HCT116 (cell line): ENCODE results near the gene EYA2. TPM values are rescaled to one million over a fixed set of nuclear protein-coding genes. Genes with fewer than 3 reads are reported as not detected.

Experiments
- ATAC-seq: fragments of 200-7000 bp; cut with Tn5 transposase; 2 replicates; pipeline ENCODE4 v1.9.1; 2020; ENCODE audit warnings: mild to moderate bottlenecking, moderate library complexity
- BruUV-seq: library from RNA; stranded (reverse); fragments of 400-500 nt; replicated peaks from 2 replicates; lab custom pipeline; 2021; lab: Mats Ljungman, UMichigan
- CTCF ChIA-PET: fragments of 300-600 bp; sonication (Branson Sonifier 250); formaldehyde crosslinking; loops from one replicate; lab custom pipeline; 2021; ENCODE audit warnings: antibody characterized with exemption; lab: Charles Lee
- POLR2A ChIA-PET: fragments of 300-600, 350-600 bp; sonication (Branson Sonifier 250); formaldehyde crosslinking; loops from one replicate; lab custom pipeline; 2021; ENCODE audit warnings: antibody characterized with exemption; lab: Charles Lee
- RAD21 ChIA-PET, 2 experiments: fragments of 300-600 bp; sonication (Branson Sonifier 250); formaldehyde crosslinking; loops; one replicate each; lab custom pipeline; 2023; ENCODE audit warnings: low total read pairs in 2 of 2; ENCODE audit not compliant: uncharacterized antibody in 2 of 2, unreplicated experiment in 2 of 2, low non-redundant PET in 1 of 2; lab: Charles Lee
- DNase-seq: peaks from one replicate; pipeline ENCODE4 v3.0.0-alpha.2; 2010; ENCODE audit warnings: low read depth, low spot score
- H2AFZ ChIP-seq: fragments of 200-600 bp; shearing (Covaris generic), sonication (generic); 2 replicates; pipeline ENCODE4 v1.6.1; 2017; ENCODE audit warnings: low read depth, mixed run types, mixed read lengths, antibody characterized with exemption, low read length; ENCODE audit not compliant: poor library complexity, severe bottlenecking
- H3K27ac ChIP-seq: 2 replicates; pipeline ENCODE4 v1.5.1; 2012; ENCODE audit warnings: low read depth, low read length
- H3K27me3 ChIP-seq: fragments of 200-600 bp; sonication (generic); 2 replicates; pipeline ENCODE4 v1.6.1; 2016; ENCODE audit warnings: mixed run types, low read length, mixed read lengths; ENCODE audit not compliant: insufficient read depth
- H3K36me3 ChIP-seq, 2 experiments: fragments of 200-500 bp in 1 of 2; fragments of 200-600 bp in 1 of 2; sonication (Bioruptor generic) in 1 of 2; sonication (generic) in 1 of 2; 2 replicates each; pipeline versions ENCODE4 v1.5.1 to v1.6.1; 2014 to 2016; ENCODE audit warnings: low read length in 2 of 2, inconsistent platforms in 1 of 2, mixed read lengths in 1 of 2, mixed run types in 1 of 2; ENCODE audit not compliant: insufficient read depth in 2 of 2, control insufficient read depth in 1 of 2
- H3K4me1 ChIP-seq, 2 experiments: fragments of 200-600 bp in 1 of 2; sonication (generic) in 1 of 2; 2 replicates each; pipeline versions ENCODE4 v1.5.1 to v1.6.1; 2012 to 2017; ENCODE audit warnings: low read length in 2 of 2, inconsistent platforms in 1 of 2, mild to moderate bottlenecking in 1 of 2, mixed read lengths in 1 of 2, mixed run types in 1 of 2, moderate library complexity in 1 of 2; ENCODE audit not compliant: insufficient read depth in 2 of 2, control insufficient read depth in 1 of 2
- H3K4me2 ChIP-seq: fragments of 200-600 bp; sonication (generic); 2 replicates; pipeline ENCODE4 v1.6.1; 2017; ENCODE audit warnings: mixed run types, low read length, mixed read lengths
- H3K4me3 ChIP-seq, 2 experiments: fragments of 200-600 bp in 1 of 2; sonication (generic) in 1 of 2; replicated peaks in 1 of 2; 2 replicates each; pipeline ENCODE4 v1.5.1; 2011 to 2016; ENCODE audit warnings: low read length in 2 of 2, control low read depth in 1 of 2, low read depth in 1 of 2, mild to moderate bottlenecking in 1 of 2, mixed read lengths in 1 of 2, mixed run types in 1 of 2
- H3K79me2 ChIP-seq: fragments of 200-600 bp; sonication (generic); 2 replicates; pipeline ENCODE4 v1.6.1; 2017; ENCODE audit warnings: mild to moderate bottlenecking, mixed run types, low read length, moderate library complexity, mixed read lengths; ENCODE audit not compliant: insufficient read depth
- H3K9ac ChIP-seq: fragments of 200-600 bp; sonication (generic); 2 replicates; pipeline ENCODE4 v1.6.1; 2016; ENCODE audit warnings: low read length, mixed read lengths
- H3K9me2 ChIP-seq: fragments of 200-600 bp; sonication (generic), shearing (Covaris generic); 2 replicates; pipeline ENCODE4 v1.6.1; 2017; ENCODE audit warnings: mixed run types, mild to moderate bottlenecking, moderate library complexity; ENCODE audit not compliant: insufficient read depth
- H3K9me3 ChIP-seq, 2 experiments: fragments of 200-500 bp in 1 of 2; fragments of 200-600 bp in 1 of 2; sonication (Bioruptor generic) in 1 of 2; sonication (generic) in 1 of 2; 2 replicates each; pipeline ENCODE4 v1.6.1; 2014 to 2017; ENCODE audit warnings: low read length in 2 of 2, mixed read lengths in 2 of 2, inconsistent platforms in 1 of 2, low read depth in 1 of 2, mild to moderate bottlenecking in 1 of 2, mixed run types in 1 of 2, moderate library complexity in 1 of 2; ENCODE audit not compliant: control insufficient read depth in 1 of 2, insufficient read depth in 1 of 2
- H4K20me1 ChIP-seq: fragments of 200-600 bp; sonication (generic), shearing (Covaris generic); 2 replicates; pipeline ENCODE4 v1.6.1; 2017; ENCODE audit warnings: mixed run types, mild to moderate bottlenecking, moderate library complexity; ENCODE audit not compliant: insufficient read depth
- CBX3 ChIP-seq: IDR thresholded peaks from 2 replicates; pipeline ENCODE4 v1.6.1; 2012; ENCODE audit warnings: low read depth
- EGR1 ChIP-seq: IDR thresholded peaks from 2 replicates; pipeline ENCODE4 v1.6.1; 2012; ENCODE audit warnings: low read depth
- ELF1 ChIP-seq: IDR thresholded peaks from 2 replicates; pipeline ENCODE4 v1.6.1; 2012; ENCODE audit warnings: low read depth, borderline replicate concordance
- EZH2phosphoT487 ChIP-seq: fragments of 200-600 bp; IDR thresholded peaks from 2 replicates; pipeline ENCODE4 v1.6.1; 2018; ENCODE audit warnings: antibody characterized with exemption, borderline replicate concordance
- FOSL1 ChIP-seq: IDR thresholded peaks from 2 replicates; pipeline ENCODE4 v1.6.1; 2012; ENCODE audit warnings: low read depth
- JUND ChIP-seq: IDR thresholded peaks from 2 replicates; pipeline ENCODE4 v1.6.1; 2012
- RAD21 ChIP-seq: IDR thresholded peaks from 2 replicates; pipeline ENCODE4 v1.6.1; 2012; ENCODE audit warnings: low read depth, mild to moderate bottlenecking
- REST ChIP-seq: IDR thresholded peaks from 2 replicates; pipeline ENCODE4 v1.6.1; 2012; ENCODE audit warnings: low read depth
- SRF ChIP-seq: IDR thresholded peaks from 2 replicates; pipeline ENCODE4 v1.6.1; 2012; ENCODE audit warnings: low read depth
- TCF7L2 ChIP-seq: IDR thresholded peaks from 2 replicates; pipeline ENCODE4 v1.7.0; 2011; ENCODE audit warnings: borderline replicate concordance, inconsistent platforms; ENCODE audit not compliant: insufficient read depth, insufficient read length; ENCODE audit errors: extremely low read depth
- ZBTB33 ChIP-seq: IDR thresholded peaks from 2 replicates; pipeline ENCODE4 v1.6.1; 2011; ENCODE audit warnings: mild to moderate bottlenecking, low read length, moderate library complexity; ENCODE audit not compliant: insufficient replicate concordance; ENCODE audit errors: extremely low read depth
- ZFX ChIP-seq: fragments of 450-650 bp; IDR thresholded peaks from 2 replicates; pipeline ENCODE4 v1.6.1; 2017
- ZNF274 ChIP-seq: fragments of 200-500 bp; sonication (Bioruptor generic); IDR thresholded peaks from 2 replicates; pipeline ENCODE4 v1.6.1; 2014; ENCODE audit warnings: mild to moderate bottlenecking, low read depth, low read length, inconsistent platforms
- intact Hi-C: fragments of 100-400 bp; cut with micrococcal nuclease; formaldehyde crosslinking; loops from 2 replicates; pipeline ENCODE4 v1.10.0; 2022
- total RNA-seq: library from RNA; stranded (reverse); gene quantifications from one replicate; pipeline ENCODE4 v1.2.1, GENCODE V29; 2021; ENCODE audit not compliant: unreplicated experiment

The EYA2 gene
- total RNA-seq, 1 experiment from 2014 or later, result not detected

- no peak for TF ChIP-seq ZBTB33
- no peak for TF ChIP-seq ZNF274
- H3K9me3 ChIP-seq, result no peaks in the 10 kb centered on the region
- CTCF ChIA-PET, result no interaction called here
- no TSS peak for BruUV-seq
- H4K20me1 ChIP-seq, result no peaks in the 10 kb centered on the region; the same call in 1 of the 2 replicates
- POLR2A ChIA-PET, result no interaction called here
- no peak overlapping the region for H3K4me2 ChIP-seq
- no peaks in the 10 kb centered on the region for H3K4me1 ChIP-seq
- H3K27me3 ChIP-seq, result no peaks in the 10 kb centered on the region
- peaks cover 29 to 31% of the 10 kb centered on the region in 2 experiments for H3K36me3 ChIP-seq
- DNase-seq, result no peak
- intact Hi-C loops, result no loop called here
- ATAC-seq, result no peak
- RAD21 ChIA-PET, result no interaction called here
- H3K9ac ChIP-seq, result no peak overlapping the region
- H2AFZ ChIP-seq, result no peak overlapping the region
- no peak overlapping the region for H3K4me3 ChIP-seq
- no peaks in the 10 kb centered on the region for H3K9me2 ChIP-seq
- no peaks in the 10 kb centered on the region; the same call in 1 of the 2 replicates for H3K79me2 ChIP-seq
- no peak overlapping the region for H3K27ac ChIP-seq
Measured at GRCh38 chr20:47236639-47236900, 341.9 kb downstream of the EYA2 start.

GRCh38 chr20:47237715-47238114, 343.1 kb downstream of the EYA2 start:
- Histone ChIP-seq H3K27ac (no peak overlapping the region), H3K9me2 (no peaks in the 10 kb centered on the region)
- TF ChIP-seq ZFX, result no peak
- no peak for TF ChIP-seq TCF7L2
- TF ChIP-seq FOSL1, result no peak
- TF ChIP-seq REST, result no peak
- no peak for TF ChIP-seq EGR1
- TF ChIP-seq JUND, result no peak
- TF ChIP-seq ZBTB33, result no peak
- TF ChIP-seq CBX3, result no peak
- TF ChIP-seq EZH2phosphoT487, result no peak
- no peak for TF ChIP-seq SRF
- no peak for TF ChIP-seq ELF1
- no peak for TF ChIP-seq RAD21
- TF ChIP-seq, all 23 proteins: peak for 0
- Histone ChIP-seq H3K4me2 (no peak overlapping the region), H3K27me3 (no peaks in the 10 kb centered on the region), H2AFZ (no peak overlapping the region), H3K79me2 (no peaks in the 10 kb centered on the region; the same call in 1 of the 2 replicates), H3K4me1 (no peaks in the 10 kb centered on the region), H4K20me1 (no peaks in the 10 kb centered on the region; the same call in 1 of the 2 replicates), H3K4me3 (no peak overlapping the region), H3K36me3 (peaks cover 29 to 31% of the 10 kb centered on the region in 2 experiments), H3K9ac (no peak overlapping the region), H3K9me3 (no peaks in the 10 kb centered on the region)
- no peak for DNase-seq
- RAD21 ChIA-PET, result no interaction called here
- ATAC-seq, result no peak
- intact Hi-C loops, result no loop called here
- no TSS peak for BruUV-seq
- CTCF ChIA-PET, result no interaction called here
- POLR2A ChIA-PET, result no interaction called here
